Mesendoderm (in vitro differentiated cells): Measurements from ENCODE around the gene SAMD4B.

ENCODE experiments used
- DNase-seq: peaks from one replicate; pipeline ENCODE4 v3.0.0; 2013
- H2AK5ac ChIP-seq: 2 replicates; pipeline ENCODE4 v1.6.1; 2013; ENCODE audit warnings: low read length, inconsistent platforms
- H2BK120ac ChIP-seq: 2 replicates; pipeline ENCODE4 v1.6.1; 2013; ENCODE audit warnings: low read depth, mild to moderate bottlenecking, low read length, moderate library complexity, mixed read lengths
- H2BK15ac ChIP-seq: replicated peaks from 2 replicates; pipeline ENCODE4 v1.6.1; 2013; ENCODE audit warnings: low read depth, mild to moderate bottlenecking, moderate library complexity
- H2BK5ac ChIP-seq: 2 replicates; pipeline ENCODE4 v1.6.1; 2013; ENCODE audit warnings: low read length, inconsistent platforms
- H3K18ac ChIP-seq: 2 replicates; pipeline ENCODE4 v1.6.1; 2013; ENCODE audit warnings: mild to moderate bottlenecking, low read length, mixed read lengths
- H3K23ac ChIP-seq: one replicate; pipeline ENCODE4 v1.6.1; 2013; ENCODE audit warnings: low read length
- H3K27ac ChIP-seq: 2 replicates; pipeline ENCODE4 v1.5.1; 2013; ENCODE audit warnings: low read depth, mild to moderate bottlenecking, inconsistent platforms, low read length, moderate library complexity
- H3K27me3 ChIP-seq: 2 replicates; pipeline ENCODE4 v1.6.1; 2013; ENCODE audit warnings: low read length, control low read depth, mild to moderate bottlenecking, inconsistent platforms; ENCODE audit not compliant: insufficient read depth, poor library complexity
- H3K36me3 ChIP-seq: 2 replicates; pipeline ENCODE4 v1.6.1; 2013; ENCODE audit warnings: low read length, inconsistent platforms; ENCODE audit not compliant: control insufficient read depth, insufficient read depth
- H3K4ac ChIP-seq: one replicate; pipeline ENCODE4 v1.6.1; 2013; ENCODE audit warnings: low read depth, mild to moderate bottlenecking, low read length, moderate library complexity
- H3K4me1 ChIP-seq: 2 replicates; pipeline ENCODE4 v1.6.1; 2013; ENCODE audit warnings: low read depth, low read length, inconsistent platforms; ENCODE audit not compliant: control insufficient read depth
- H3K4me2 ChIP-seq: 2 replicates; pipeline ENCODE4 v1.6.1; 2013; ENCODE audit warnings: low read length
- H3K4me3 ChIP-seq: 2 replicates; pipeline ENCODE4 v1.5.1; 2013; ENCODE audit warnings: mild to moderate bottlenecking, low read length
- H3K56ac ChIP-seq: one replicate; pipeline ENCODE4 v1.6.1; 2013; ENCODE audit warnings: low read length
- H3K79me1 ChIP-seq: 2 replicates; pipeline ENCODE4 v1.6.1; 2013; ENCODE audit warnings: low read length, inconsistent platforms
- H3K79me2 ChIP-seq: 2 replicates; pipeline ENCODE4 v1.6.1; 2013; ENCODE audit warnings: mild to moderate bottlenecking, low read length; ENCODE audit not compliant: control insufficient read depth, insufficient read depth
- H3K9ac ChIP-seq: 2 replicates; pipeline ENCODE4 v1.6.1; 2013; ENCODE audit warnings: low read length, inconsistent platforms
- H4K5ac ChIP-seq: one replicate; pipeline ENCODE4 v1.6.1; 2013; ENCODE audit warnings: low read length
- H4K8ac ChIP-seq: one replicate; pipeline ENCODE4 v1.6.1; 2013; ENCODE audit warnings: low read depth, mild to moderate bottlenecking, control low read depth, low read length, moderate library complexity
- WGBS: extraction: QIAGEN DNeasy Blood & Tissue Kit; methylation state at CpG from one replicate; pipeline ENCODE4 v1.1.7; 2013; ENCODE audit warnings: low lambda C conversion rate, missing lambda C conversion rate; ENCODE audit not compliant: insufficient coverage; ENCODE audit errors: extremely low coverage; 5-methylcytosine and 5-hydroxymethylcytosine counted together

SAMD4B gene

GRCh38 chr19:39401070-39401548 is 58.9 kb downstream of the SAMD4B start:
- no peak overlapping the region for H2BK120ac ChIP-seq
- H3K23ac ChIP-seq = no peak overlapping the region
- H3K27me3 ChIP-seq = no peaks in the 10 kb centered on the region
- DNase-seq = no peak
- whole genome bisulfite sequencing = no CpG with 5 or more reads among the region's 4 CpGs
- H2BK5ac ChIP-seq = no peak overlapping the region
- H3K4me2 ChIP-seq = no peak overlapping the region
- H3K9ac ChIP-seq = peak overlapping the region; percentile 28
- no peak overlapping the region for H2BK15ac ChIP-seq
- H3K4me3 ChIP-seq = no peak overlapping the region
- no peak overlapping the region for H4K5ac ChIP-seq
- H3K4me1 ChIP-seq = peaks cover 12% of the 10 kb centered on the region
- no peak overlapping the region for H3K4ac ChIP-seq
- no peaks in the 10 kb centered on the region for H3K79me2 ChIP-seq
- H3K36me3 ChIP-seq = no peaks in the 10 kb centered on the region
- H3K27ac ChIP-seq = no peak overlapping the region
- peak overlapping the region; percentile 43 for H2AK5ac ChIP-seq
- no peak overlapping the region for H3K18ac ChIP-seq
- no peak overlapping the region for H4K8ac ChIP-seq
- no peaks in the 10 kb centered on the region for H3K79me1 ChIP-seq
- H3K56ac ChIP-seq = peak overlapping the region; percentile 87

- Histone ChIP-seq H3K27me3 (no peaks in the 10 kb centered on the region), H2AK5ac (peak overlapping the region; percentile 19), H3K56ac (peak overlapping the region; percentile 87), H3K27ac (peak overlapping the region; percentile 9), H3K18ac (no peak overlapping the region), H3K4me2 (peak overlapping the region; percentile 63), H4K5ac (no peak overlapping the region), H3K79me2 (peaks cover under 1% of the 10 kb centered on the region), H3K4ac (no peak overlapping the region), H2BK120ac (no peak overlapping the region), H3K4me3 (no peak overlapping the region), H3K23ac (peak overlapping the region; percentile 18), H3K4me1 (peaks cover 12% of the 10 kb centered on the region), H2BK5ac (no peak overlapping the region), H3K36me3 (no peaks in the 10 kb centered on the region), H2BK15ac (no peak overlapping the region), H3K9ac (peak overlapping the region; percentile 67), H4K8ac (no peak overlapping the region), H3K79me1 (no peaks in the 10 kb centered on the region)
- peak; percentile 70 for DNase-seq
- WGBS = no CpG with 5 or more reads among the region's 25 CpGs
Observed at GRCh38 chr19:39401549-39402345, 59.5 kb downstream of the SAMD4B start.

- Histone ChIP-seq H3K9ac (peak overlapping the region; percentile 67), H4K5ac (no peak overlapping the region), H2AK5ac (peak overlapping the region; percentile 19), H4K8ac (peak overlapping the region; percentile 88), H3K4me1 (peaks cover 12% of the 10 kb centered on the region), H3K4me3 (peak overlapping the region; percentile 2), H3K27me3 (no peaks in the 10 kb centered on the region), H3K27ac (peak overlapping the region; percentile 94), H3K4me2 (peak overlapping the region; percentile 63), H3K4ac (peak overlapping the region; percentile 99), H3K79me1 (no peaks in the 10 kb centered on the region), H2BK15ac (peak overlapping the region; percentile 76), H3K56ac (peak overlapping the region; percentile 87), H3K36me3 (no peaks in the 10 kb centered on the region), H3K23ac (no peak overlapping the region), H2BK120ac (peak overlapping the region; percentile 92), H2BK5ac (peak overlapping the region; percentile 86), H3K18ac (peak overlapping the region; percentile 98), H3K79me2 (peaks cover 9% of the 10 kb centered on the region)
- peak; percentile 95 for DNase-seq
- no CpG with 5 or more reads among the region's 59 CpGs for WGBS
Observed at GRCh38 chr19:39402346-39403300, 60.4 kb downstream of the SAMD4B start.

GRCh38 chr19:39403331-39404312 is 61.4 kb downstream of the SAMD4B start:
- H3K23ac ChIP-seq = no peak overlapping the region
- peak; percentile 96 for DNase-seq
- peak overlapping the region; percentile 94 for H3K27ac ChIP-seq
- peaks cover 19% of the 10 kb centered on the region for H3K79me2 ChIP-seq
- peak overlapping the region; percentile 32 for H3K4me2 ChIP-seq
- peak overlapping the region; percentile 67 for H3K9ac ChIP-seq
- peak overlapping the region; percentile 99 for H3K4ac ChIP-seq
- peak overlapping the region; percentile 92 for H2BK120ac ChIP-seq
- H4K5ac ChIP-seq = no peak overlapping the region
- peaks cover 12% of the 10 kb centered on the region for H3K4me1 ChIP-seq
- no CpG with 5 or more reads among the region's 43 CpGs for WGBS
- peak overlapping the region; percentile 86 for H2BK5ac ChIP-seq
- H2BK15ac ChIP-seq = peak overlapping the region; percentile 76
- H3K36me3 ChIP-seq = no peaks in the 10 kb centered on the region
- H4K8ac ChIP-seq = peak overlapping the region; percentile 88
- H3K27me3 ChIP-seq = no peaks in the 10 kb centered on the region
- H3K18ac ChIP-seq = peak overlapping the region; percentile 98
- no peak overlapping the region for H3K4me3 ChIP-seq
- peak overlapping the region; percentile 87 for H3K56ac ChIP-seq
- H2AK5ac ChIP-seq = no peak overlapping the region
- H3K79me1 ChIP-seq = no peaks in the 10 kb centered on the region
